ACHN (cell line): Measurements from ENCODE around the gene SERF2.
"Not testable (repeated sequence)": the region's sequence is repeated elsewhere in the genome, so short reads cannot be mapped to it uniquely, and the experiment has no call there.

ENCODE experiments used
- DNase-seq: peaks from one replicate; pipeline ENCODE4 v3.0.0-alpha.2; 2015
- in situ Hi-C: cut with HindIII; loops from 2 replicates; pipeline ENCODE4 v1.10.0; 2017; ENCODE audit warnings: low sequenced_read_pairs, low pct_ligation_motif_present, low pct_unique_long_range_greater_than_20kb

The SERF2 gene

GRCh38 chr15:43825305-43825704 is 33.2 kb downstream of the SERF2 start:
- DNase-seq, in situ Hi-C loops: not testable (repeated sequence)

GRCh38 chr15:43826029-43826507 is 33.9 kb downstream of the SERF2 start:
- in situ Hi-C loops, result no loop called here
- no peak for DNase-seq

DNA sequence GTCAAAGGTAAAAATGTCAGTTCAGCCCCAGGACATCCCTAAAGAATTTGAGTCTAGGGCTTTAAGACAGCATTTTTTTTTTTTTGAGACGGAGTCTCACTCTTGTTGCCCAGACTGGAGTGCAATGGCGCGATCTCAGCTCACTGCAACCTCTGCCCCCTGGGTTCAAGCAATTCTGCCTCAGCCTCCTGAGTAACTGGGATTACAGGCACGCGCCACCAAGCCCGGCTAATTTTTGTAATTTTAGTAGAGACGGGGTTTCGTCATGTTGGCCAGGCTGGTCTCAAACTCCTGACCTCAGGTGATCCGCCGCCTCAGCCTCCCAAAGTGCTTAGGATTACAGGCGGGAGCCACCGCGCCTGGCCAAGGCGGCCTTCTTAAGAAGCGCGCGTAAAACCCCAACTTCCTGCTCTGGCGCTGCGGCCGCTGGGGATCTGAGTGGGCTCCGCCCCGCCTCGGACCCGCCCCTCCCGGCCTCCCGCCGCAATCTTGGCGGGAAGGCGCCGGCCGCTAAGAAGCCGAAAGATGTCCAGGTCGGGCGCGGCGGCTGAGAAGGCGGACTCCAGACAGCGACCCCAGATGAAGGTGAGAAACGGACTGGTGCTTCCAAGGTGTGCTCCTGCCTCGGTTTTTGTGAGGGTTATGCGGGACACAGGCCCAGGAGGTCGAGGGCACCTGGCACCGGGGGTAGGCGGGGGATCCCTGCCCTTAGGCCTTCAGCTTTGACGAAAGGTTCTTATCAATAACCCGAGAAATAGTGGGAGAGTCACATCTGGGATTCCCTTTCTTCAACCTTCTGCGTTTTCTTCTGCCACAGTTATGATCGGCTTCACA is 34.6 kb downstream of the SERF2 start, which contains the start of gene WDR76:
Gene WDR76 (plus strand): TSS at position 495 of the 834 bp plus-strand sequence. CDS start 31 bp downstream, at position 526.
- in situ Hi-C loops, result no loop called here
- peak; percentile 87 for DNase-seq

GRCh38 chr15:43828061-43828657 is 36.0 kb downstream of the SERF2 start:
- in situ Hi-C loops, result no loop called here
- DNase-seq, result no peak

DNA sequence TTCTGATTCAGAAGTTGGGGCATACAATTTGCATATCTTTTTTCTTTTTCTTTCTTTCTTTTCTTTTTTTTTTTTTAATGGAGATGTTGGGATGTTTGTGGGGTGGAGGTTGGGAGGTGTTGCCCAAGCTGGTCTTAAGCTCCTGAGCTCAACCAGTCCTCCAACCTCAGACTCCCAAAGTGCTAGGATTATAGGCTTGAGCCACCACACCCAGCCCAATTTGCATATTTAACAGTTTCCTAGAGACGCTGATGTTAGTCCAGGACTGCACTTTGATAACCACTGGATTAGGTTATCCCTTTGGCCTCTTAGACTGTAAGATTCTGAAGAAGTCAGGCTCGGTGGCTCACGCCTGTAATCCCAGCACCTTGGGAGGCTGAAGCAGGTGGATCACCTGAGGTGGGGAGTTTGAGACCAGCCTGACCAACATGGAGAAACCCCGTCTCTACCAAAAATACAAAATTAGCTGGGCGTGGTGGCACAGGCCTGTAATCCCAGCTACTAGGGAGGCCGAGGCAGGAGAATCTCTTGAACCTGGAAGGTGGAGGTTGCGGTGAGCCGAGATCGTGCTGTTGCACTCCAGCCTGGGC is 37.9 kb downstream of the SERF2 start:
- in situ Hi-C loops, result not testable (repeated sequence)

DNA sequence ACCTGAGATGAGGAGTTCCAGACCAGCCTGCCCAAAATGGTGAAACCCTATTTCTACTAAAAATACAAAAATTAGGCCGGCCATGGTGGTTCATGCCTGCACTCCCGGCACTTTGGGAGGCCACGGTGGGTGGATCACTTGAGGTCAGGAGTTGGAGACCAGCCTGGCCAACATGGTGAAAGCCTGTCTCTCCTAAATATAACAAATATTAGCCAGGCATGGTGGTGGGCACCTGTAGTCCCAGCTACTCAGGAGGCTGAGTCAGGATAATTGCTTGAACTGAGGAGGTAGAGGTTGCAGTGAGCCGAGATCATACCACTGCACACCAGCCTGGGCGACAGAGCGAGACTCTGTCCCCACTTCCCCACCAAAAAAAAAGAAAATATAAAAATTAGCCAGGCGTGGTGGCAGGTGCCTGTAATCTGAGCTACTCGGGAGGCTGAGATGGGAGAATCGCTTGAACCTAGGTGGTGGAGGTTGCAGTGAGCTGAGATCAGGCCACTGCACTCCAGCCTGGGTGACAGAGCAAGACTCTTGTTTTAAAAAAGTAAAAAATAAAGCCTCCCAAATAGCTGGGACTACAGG is 38.7 kb downstream of the SERF2 start:
- DNase-seq, in situ Hi-C loops: not testable (repeated sequence)

More for the DNA sequence above, 37.9 kb downstream of the SERF2 start:
- not testable (repeated sequence) for DNase-seq

DNA sequence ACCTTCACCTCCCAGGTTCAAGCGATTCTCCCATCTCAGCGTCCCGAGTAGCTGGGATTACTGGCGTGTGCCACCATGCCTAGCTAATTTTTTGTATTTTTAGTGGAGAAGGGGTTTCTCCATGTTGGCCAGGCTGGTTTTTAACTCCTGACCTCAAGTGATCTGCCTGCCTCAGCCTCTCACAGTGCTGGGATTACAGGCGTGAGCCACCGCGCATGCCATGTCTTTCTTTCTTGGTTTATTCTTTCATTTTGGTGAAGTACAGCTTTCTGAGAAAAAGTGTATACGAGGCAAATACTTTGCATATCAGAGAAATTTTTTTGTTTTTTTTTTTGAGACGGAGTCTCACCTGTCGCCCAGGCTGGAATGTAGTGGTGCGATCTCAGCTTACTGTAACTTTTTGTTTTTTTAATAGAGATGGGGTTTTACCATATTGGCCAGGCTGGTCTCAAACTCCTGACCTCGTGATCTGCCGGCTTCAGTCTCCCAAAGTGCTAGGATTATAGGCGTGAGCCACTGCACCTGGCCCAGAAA is 39.5 kb downstream of the SERF2 start:
- DNase-seq, in situ Hi-C loops: not testable (repeated sequence)

- not testable (repeated sequence) for DNase-seq
Measured at GRCh38 chr15:43832485-43832884, 40.4 kb downstream of the SERF2 start.

DNA sequence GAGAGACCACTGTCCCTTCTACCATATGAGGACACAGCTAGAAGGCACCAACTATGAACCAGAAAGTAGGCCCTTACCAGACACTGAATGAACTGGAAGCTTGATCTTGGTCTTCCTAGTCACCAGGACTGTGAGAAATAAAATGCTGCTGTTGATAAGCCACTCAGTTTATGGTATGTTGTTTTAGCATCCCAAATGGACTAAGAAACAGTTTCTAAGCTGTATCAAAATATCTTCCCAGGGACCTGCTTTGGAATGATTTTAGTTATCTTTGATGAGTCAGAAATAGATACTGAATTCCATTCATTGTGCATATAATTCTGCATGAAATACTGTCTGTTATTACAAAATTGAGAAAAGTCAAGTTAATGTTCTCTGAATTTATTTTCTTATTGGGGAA is 53.3 kb downstream of the SERF2 start:
- DNase-seq, result no peak
- in situ Hi-C loops, result no loop called here

More at GRCh38 chr15:43832485-43832884, 40.4 kb downstream of the SERF2 start:
- in situ Hi-C loops, result not testable (repeated sequence)
